ENCODE data around the gene DNAH8.
A peak's percentile ranks its signal among the peaks of the same experiment; 100 is the strongest.

The DNAH8 gene

GRCh38 chr6:39018103-39018502, 303.0 kb downstream of the DNAH8 start:
- DNase-seq: no peak

- no peak for DNase-seq
These were observed 305.0 kb downstream of the DNAH8 start for GRCh38 chr6:39020136-39020535.

- no peak for DNase-seq
These were observed 305.9 kb downstream of the DNAH8 start for GRCh38 chr6:39021041-39021440.

- no peak for DNase-seq
These were observed 306.7 kb downstream of the DNAH8 start for GRCh38 chr6:39021779-39022178.

GRCh38 chr6:39026175-39026574, 311.1 kb downstream of the DNAH8 start:
- DNase-seq: no peak

GRCh38 chr6:39029156-39030011, 314.3 kb downstream of the DNAH8 start:
- DNase-seq: no peak

- DNase-seq: no peak
These were observed 320.6 kb downstream of the DNAH8 start for GRCh38 chr6:39035681-39036080.

GRCh38 chr6:39037082-39037508, 322.0 kb downstream of the DNAH8 start:
- DNase-seq: no peak

GRCh38 chr6:39037707-39038106, 322.6 kb downstream of the DNAH8 start:
- peak in 1 of 14 donors; percentile 14 for DNase-seq

GRCh38 chr6:39040080-39040673, 325.1 kb downstream of the DNAH8 start:
- no peak for DNase-seq

GRCh38 chr6:39041072-39041471, 326.0 kb downstream of the DNAH8 start:
- DNase-seq: no peak

- no peak for DNase-seq
These were observed 328.7 kb downstream of the DNAH8 start for GRCh38 chr6:39043776-39044175.

- DNase-seq: no peak
These were observed 329.1 kb downstream of the DNAH8 start for GRCh38 chr6:39044181-39044580.

GRCh38 chr6:39047434-39048327, 332.6 kb downstream of the DNAH8 start:
- no peak for DNase-seq

- no peak for DNase-seq
These were observed 333.6 kb downstream of the DNAH8 start, which contains the start of gene GLP1R for GRCh38 chr6:39048481-39049399. Gene GLP1R (plus strand): TSS chr6:39048781. CDS start chr6:39048841, 60 bp downstream.

GRCh38 chr6:39049575-39050283, 334.6 kb downstream of the DNAH8 start:
- no peak for DNase-seq

GRCh38 chr6:39050453-39051112, 335.5 kb downstream of the DNAH8 start:
- no peak for DNase-seq

GRCh38 chr6:39051399-39052122, 336.4 kb downstream of the DNAH8 start:
- DNase-seq: no peak

GRCh38 chr6:39053016-39053624, 338.0 kb downstream of the DNAH8 start:
- no peak for DNase-seq

Data from C1 segment of cervical spinal cord (tissue), 14 donors.